ENCODE results near the gene LRIT1. TPM values are rescaled to one million over a fixed set of nuclear protein-coding genes. Genes with fewer than 3 reads are reported as not detected.

The LRIT1 gene
- total RNA-seq, 1 donor from 2014 or later: not detected

- ChIA-PET CTCF (no interaction called here), POLR2A (no interaction called here)
- H3K36me3 Mint-ChIP-seq (ENCODE audit: low read depth): no peaks in the 10 kb centered on the region
- no peak overlapping the region for H3K27ac Mint-ChIP-seq
- ATAC-seq (ENCODE audit: low read depth) (no peak), DNase-seq (no peak)
- peaks cover 11% of the 10 kb centered on the region for H3K27me3 Mint-ChIP-seq
- H3K9me3 Mint-ChIP-seq: peaks cover 4% of the 10 kb centered on the region
- no peak for TF ChIP-seq CTCF (IDR thresholded peaks at IDR 0.05)
- H3K4me3 Mint-ChIP-seq: no peak overlapping the region
- intact Hi-C loops (cut with micrococcal nuclease): no loop called here
- no peaks in the 10 kb centered on the region for H3K4me1 Mint-ChIP-seq
Measured at GRCh38 chr10:84232376-84232775, 9.0 kb downstream of the LRIT1 start.

GRCh38 chr10:84230359-84230758 is 11.0 kb downstream of the LRIT1 start:
- H3K4me1 Mint-ChIP-seq: no peaks in the 10 kb centered on the region
- CTCF ChIA-PET: no interaction called here
- peaks cover 11% of the 10 kb centered on the region for H3K27me3 Mint-ChIP-seq
- H3K36me3 Mint-ChIP-seq (ENCODE audit: low read depth): no peaks in the 10 kb centered on the region
- H3K9me3 Mint-ChIP-seq: peaks cover 4% of the 10 kb centered on the region
- no peak overlapping the region for H3K4me3 Mint-ChIP-seq
- DNase-seq: no peak
- H3K27ac Mint-ChIP-seq: no peak overlapping the region
- intact Hi-C loops (cut with micrococcal nuclease): no loop called here
- POLR2A ChIA-PET: no interaction called here
- no peak for TF ChIP-seq CTCF (IDR thresholded peaks at IDR 0.05)
- no peak for ATAC-seq (ENCODE audit: low read depth)

GRCh38 chr10:84227810-84228209 is 13.5 kb downstream of the LRIT1 start:
- TF ChIP-seq CTCF (IDR thresholded peaks at IDR 0.05): no peak
- Mint-ChIP-seq H3K9me3 (peaks cover 4% of the 10 kb centered on the region), H3K27me3 (peaks cover 16% of the 10 kb centered on the region), H3K4me1 (no peaks in the 10 kb centered on the region), H3K36me3 (ENCODE audit: low read depth) (no peaks in the 10 kb centered on the region), H3K4me3 (no peak overlapping the region), H3K27ac (no peak overlapping the region)
- ATAC-seq (ENCODE audit: low read depth) (no peak), DNase-seq (no peak)
- POLR2A ChIA-PET: no interaction called here
- intact Hi-C loops (cut with micrococcal nuclease): no loop called here
- CTCF ChIA-PET: no interaction called here

GRCh38 chr10:84226616-84227015 is 14.7 kb downstream of the LRIT1 start:
- no peak for DNase-seq
- Mint-ChIP-seq H3K4me3 (no peak overlapping the region), H3K27me3 (peaks cover 20% of the 10 kb centered on the region), H3K9me3 (peaks cover 4% of the 10 kb centered on the region), H3K36me3 (ENCODE audit: low read depth) (no peaks in the 10 kb centered on the region), H3K27ac (no peak overlapping the region), H3K4me1 (no peaks in the 10 kb centered on the region)
- intact Hi-C loops (cut with micrococcal nuclease): no loop called here
- ChIA-PET CTCF (no interaction called here), POLR2A (no interaction called here)
- no peak for ATAC-seq (ENCODE audit: low read depth)
- TF ChIP-seq CTCF (IDR thresholded peaks at IDR 0.05): no peak

- peaks cover 4% of the 10 kb centered on the region for H3K9me3 Mint-ChIP-seq
- no peak for TF ChIP-seq CTCF (IDR thresholded peaks at IDR 0.05)
- no peak within 1 kb of the TSS for H3K4me3 Mint-ChIP-seq
- ChIA-PET POLR2A (no interaction called here), CTCF (interaction anchor here (1.0 kb wide), 1 partner anchor 354 kb away, joined by 4 read pairs; no protein-coding TSS in a partner anchor)
- DNase-seq: no peak
- H3K4me1 Mint-ChIP-seq: no peaks in the 10 kb centered on the region
- H3K27ac Mint-ChIP-seq: no peak within 1 kb of the TSS
- no peak for ATAC-seq (ENCODE audit: low read depth)
- H3K36me3 Mint-ChIP-seq (ENCODE audit: low read depth): no peaks in the 10 kb centered on the region
- H3K27me3 Mint-ChIP-seq: peaks cover 20% of the 10 kb centered on the region
- intact Hi-C loops (cut with micrococcal nuclease): no loop called here
Measured at GRCh38 chr10:84225427-84226173, 15.7 kb downstream of the LRIT1 start, which contains the start of gene LRIT2. LRIT2 (minus strand) TSS chr10:84225544; CDS start chr10:84225520, 24 bp downstream.
